CD4-positive, alpha-beta T cell treated with Interleukin-2 at 100 ng/mL for 4 hours (primary cell): Measurements from ENCODE around the gene CCDC7.
"Not testable (repeated sequence)": the region's sequence is repeated elsewhere in the genome, so short reads cannot be mapped to it uniquely, and the experiment has no call there.

Experiments used
- DNase-seq: peaks from one replicate; pipeline ENCODE4 v3.0.0-alpha.2; 2020; ENCODE audit warnings: low spot score

Gene CCDC7

DNA sequence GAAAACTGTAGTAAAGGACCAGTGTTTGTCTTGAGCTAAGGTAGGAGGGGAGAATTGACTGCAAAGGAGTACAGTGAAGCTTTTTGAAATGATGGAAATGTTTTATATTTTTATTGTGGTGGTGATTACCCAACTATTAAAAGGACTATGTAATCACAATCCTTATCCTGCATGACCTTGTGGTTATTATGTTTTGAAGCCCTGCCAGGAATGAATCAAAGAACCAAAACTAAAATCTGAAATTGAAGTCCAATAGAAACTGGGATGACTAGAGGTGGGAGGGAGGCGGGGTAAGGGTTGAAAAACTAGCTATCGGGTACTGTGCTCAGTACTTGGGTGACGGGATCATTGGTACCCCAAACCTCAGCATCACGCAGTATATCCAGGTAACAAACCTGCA is 8.2 kb downstream of the CCDC7 start:
- DNase-seq = no peak

GRCh38 chr10:32459051-32459698 is 13.2 kb downstream of the CCDC7 start:
- peak; percentile 81 for DNase-seq

DNA sequence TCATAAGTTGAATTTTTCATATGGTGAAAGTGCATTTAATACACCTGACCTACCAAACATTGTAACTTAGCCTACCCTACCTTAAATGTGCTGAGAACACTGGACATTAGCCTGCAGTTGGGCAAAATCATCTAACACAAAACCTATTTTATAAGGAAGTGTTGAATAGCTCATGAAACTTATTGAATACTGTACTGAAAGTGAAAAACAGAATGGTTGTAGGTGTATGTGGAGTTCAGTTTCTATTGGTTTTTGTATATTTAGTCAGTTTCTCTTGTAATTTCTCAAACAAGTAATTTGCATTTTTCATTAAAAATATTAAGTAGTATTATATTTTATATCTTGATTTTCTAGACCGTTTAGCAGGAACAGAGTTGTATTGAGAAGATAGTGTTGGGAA is 15.3 kb downstream of the CCDC7 start:
- no peak for DNase-seq

GRCh38 chr10:32471232-32471631 is 25.3 kb downstream of the CCDC7 start:
- DNase-seq = no peak

DNA sequence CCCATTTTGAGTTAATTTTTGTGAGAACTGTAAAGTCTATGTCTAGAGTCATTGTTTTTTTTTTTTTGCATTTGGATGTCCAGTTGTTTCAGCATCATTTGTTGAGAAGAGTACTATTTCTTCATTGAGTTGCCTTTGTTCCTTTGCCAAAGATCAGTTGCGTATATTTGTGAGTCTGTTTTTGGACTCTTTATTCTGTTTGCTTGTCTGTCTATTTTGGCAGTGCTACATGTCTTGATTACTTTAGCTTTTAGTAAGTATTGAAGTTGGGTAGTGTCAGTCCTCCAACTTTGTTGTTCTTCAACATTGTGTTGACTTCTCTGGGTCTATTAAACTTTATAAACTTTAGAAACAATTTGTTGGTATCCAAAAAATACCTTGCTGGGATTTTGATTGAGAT is 31.6 kb downstream of the CCDC7 start:
- no peak for DNase-seq

DNA sequence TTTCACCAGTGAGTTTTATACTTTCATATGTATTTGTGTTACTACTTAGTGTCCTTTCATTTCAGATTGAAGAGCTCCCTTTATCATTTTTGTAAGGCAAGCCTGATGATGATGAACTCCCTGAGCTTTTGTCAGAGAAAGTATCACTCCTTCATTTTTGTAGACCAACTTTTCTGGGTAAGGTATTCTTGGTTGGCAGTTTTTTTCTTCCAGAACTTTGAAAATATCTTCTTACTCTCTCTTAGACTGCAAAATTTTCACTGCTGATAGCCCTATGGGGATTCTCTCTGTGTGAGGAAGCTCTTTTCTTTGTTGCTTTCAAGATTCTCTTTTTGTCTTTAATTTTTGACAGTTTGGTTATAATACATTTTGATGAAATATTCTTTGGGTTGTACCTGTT is 35.7 kb downstream of the CCDC7 start:
- DNase-seq = no peak

GRCh38 chr10:32483019-32483502 is 37.1 kb downstream of the CCDC7 start:
- DNase-seq = not testable (repeated sequence)

- not testable (repeated sequence) for DNase-seq
Observed at GRCh38 chr10:32488038-32488437, 42.1 kb downstream of the CCDC7 start.

GRCh38 chr10:32489158-32489557 is 43.2 kb downstream of the CCDC7 start:
- no peak for DNase-seq

GRCh38 chr10:32489901-32490300 is 44.0 kb downstream of the CCDC7 start:
- DNase-seq = no peak

GRCh38 chr10:32494562-32494961 is 48.6 kb downstream of the CCDC7 start:
- not testable (repeated sequence) for DNase-seq

DNA sequence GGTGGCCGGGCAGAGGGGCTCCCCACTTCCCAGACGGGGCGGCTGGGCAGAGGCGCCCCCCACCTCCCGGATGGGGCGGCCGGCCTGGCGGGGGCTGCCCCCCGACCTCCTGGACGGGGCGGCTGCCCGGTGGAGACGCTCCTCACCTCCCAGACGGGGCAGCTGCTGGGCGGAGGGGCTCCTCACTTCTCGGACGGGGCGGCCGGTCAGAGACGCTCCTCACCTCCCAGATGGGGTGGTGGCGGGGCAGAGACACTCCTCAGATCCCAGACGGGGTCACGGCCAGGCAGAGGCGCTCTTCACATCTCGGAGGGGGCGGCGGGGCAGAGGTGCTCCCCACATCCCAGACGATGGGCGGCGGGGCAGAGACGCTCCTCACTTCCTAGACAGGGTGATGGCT is 54.2 kb downstream of the CCDC7 start:
- not testable (repeated sequence) for DNase-seq

- DNase-seq = no peak
Observed at GRCh38 chr10:32501906-32502305, 56.0 kb downstream of the CCDC7 start.

DNA sequence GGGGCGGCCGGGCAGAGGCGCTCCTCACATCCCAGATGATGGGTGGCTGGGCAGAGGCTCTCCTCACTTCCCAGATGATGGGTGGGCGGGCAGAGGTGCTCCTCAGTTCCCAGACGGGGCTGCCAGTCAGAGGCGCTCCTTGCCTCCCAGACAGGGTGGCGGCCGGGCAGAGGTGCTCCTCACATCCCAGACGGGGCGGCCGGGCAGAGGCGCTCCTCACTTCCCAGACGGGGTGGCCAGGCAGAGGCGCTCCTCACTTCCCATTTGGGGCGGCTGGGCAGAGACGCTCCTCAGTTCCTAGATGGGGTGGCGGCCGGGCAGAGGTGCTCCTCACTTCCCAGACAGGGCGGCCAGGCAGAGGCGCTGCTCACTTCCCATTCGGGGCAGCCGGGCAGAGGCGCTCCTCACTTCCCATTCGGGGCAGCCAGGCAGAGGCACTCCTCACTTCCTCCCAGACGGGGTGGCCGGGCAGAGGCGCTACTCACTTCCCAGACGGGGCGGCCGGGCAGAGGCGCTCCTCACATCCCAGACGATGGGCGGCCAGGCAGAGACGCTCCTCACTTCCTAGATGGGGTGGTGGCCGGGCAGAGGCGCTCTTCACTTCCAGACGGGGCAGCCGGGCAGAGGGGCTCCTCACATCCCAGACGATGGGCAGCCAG is 60.0 kb downstream of the CCDC7 start:
- DNase-seq = not testable (repeated sequence)

GRCh38 chr10:32511599-32511998 is 65.7 kb downstream of the CCDC7 start:
- no peak for DNase-seq

GRCh38 chr10:32516567-32517495 is 70.9 kb downstream of the CCDC7 start:
- no peak for DNase-seq

DNA sequence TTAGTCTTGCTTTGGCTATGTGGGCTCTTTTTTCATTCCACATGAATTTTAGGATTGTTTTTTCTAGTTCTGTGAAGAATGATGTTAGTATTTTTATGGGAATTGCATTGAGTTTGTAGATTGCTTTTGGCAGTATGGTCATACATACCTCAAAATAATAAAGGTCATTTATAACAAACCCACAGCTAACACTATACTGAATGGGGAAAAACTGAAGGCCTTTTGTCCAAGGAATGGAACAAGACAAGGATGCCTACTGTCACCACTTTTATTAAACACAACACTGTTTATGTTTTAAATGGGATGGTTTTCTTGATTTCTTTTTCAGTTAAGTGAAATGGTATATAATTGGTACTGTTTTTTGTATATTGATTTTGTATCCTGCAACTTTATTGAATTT is 84.3 kb downstream of the CCDC7 start:
- DNase-seq = no peak

DNA sequence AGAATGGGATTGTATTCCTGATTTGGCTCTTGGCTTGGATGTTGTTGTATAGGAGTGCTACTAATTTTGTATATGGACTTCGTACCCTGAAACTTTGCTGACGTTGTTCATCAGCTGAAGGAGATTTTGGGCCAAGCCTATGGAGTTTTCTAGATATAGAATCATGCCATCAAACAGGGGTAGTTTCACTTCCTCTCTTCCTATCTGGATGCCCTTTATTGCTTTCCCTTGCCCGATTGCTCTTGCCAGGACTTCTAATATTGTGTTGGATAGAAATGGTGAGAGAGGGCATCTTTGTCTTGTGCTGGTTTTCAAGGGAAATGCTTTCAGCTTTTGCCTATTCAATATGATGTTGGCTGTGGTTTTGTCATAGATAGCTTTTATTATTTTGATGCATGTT is 92.3 kb downstream of the CCDC7 start:
- DNase-seq = no peak

DNA sequence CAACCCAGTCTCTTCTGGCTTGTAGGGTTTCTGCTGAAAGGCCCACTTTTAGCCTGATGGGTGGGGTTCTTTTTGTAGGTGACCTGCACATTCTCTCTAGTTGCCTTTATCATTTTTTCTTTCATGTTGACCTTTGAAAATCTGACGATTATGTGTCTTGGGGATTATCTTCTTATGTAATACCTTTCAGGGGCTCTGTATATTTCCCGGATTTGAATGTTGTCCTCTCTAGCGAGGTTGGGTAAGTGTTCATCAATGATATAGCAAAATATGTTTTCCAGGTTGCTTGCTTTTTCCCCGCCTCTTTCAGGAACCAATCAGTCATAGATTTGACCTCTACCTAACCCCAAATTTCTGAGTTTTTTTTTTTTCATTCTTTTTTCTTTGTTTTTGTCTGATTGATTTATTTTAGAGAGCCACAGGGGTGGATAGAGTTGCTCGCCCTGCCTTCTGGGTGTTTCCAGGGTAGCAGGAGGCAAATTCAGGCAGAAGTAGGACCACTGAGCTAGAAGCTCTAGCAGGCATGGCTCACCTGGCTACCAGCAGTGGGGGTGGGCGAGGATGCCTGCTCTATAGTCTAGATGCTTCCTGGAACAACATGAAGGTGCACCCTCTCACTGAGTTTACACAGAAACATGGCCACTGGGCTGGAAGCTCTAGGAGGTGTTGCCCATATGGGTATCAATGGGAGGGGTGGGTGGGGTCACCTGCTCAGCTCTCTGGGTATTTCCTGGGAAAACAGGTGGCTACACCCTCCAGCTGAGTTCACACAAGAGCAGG is 94.9 kb downstream of the CCDC7 start:
- DNase-seq = no peak

DNA sequence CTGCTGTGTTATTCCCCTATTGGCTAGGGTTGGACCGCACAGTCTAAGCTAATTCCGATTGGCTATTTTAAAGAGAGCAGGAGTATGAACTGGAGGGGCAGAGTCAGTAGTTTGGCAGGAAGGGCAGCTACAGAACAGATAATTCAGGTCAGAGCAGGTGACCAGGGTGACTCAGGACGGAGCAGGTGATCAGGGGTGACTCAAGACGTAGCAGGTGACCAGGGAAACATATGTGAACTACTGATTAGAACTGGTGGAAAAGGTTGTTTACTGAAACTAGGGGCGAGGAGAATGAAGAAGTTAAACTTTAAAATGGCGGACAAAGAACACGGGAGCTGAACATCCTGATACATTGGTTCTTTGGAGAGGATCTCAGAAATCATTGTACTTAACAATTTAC is 102.3 kb downstream of the CCDC7 start:
- no peak for DNase-seq

GRCh38 chr10:32556783-32557395 is 110.9 kb downstream of the CCDC7 start:
- no peak for DNase-seq
